Measurements from ENCODE around the gene FBN3. TPM values are rescaled to one million over a fixed set of nuclear protein-coding genes. Genes with fewer than 3 reads are reported as not detected.

FBN3 gene
- total RNA-seq, 4 donors from 2014 or later = 0.13 to 8.7 (median 2.5) TPM

DNA sequence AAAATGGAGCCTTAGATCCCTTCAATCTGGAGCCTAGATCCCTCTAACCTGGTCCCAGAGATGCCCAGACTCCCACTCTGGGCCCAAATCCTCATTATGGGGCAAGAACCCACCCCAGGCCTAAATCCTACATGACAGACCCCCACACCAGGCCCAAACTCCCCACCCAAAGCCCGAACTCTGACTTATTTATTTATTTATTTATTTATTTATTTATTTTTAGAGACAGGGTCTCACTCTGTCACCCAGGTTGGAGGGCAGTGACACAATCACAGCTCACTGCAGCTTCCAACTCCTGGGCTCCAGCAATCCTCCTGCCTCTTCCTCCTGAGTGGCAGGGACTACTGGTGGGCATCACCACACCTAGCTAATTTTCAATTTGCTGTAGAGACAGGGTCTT, 12.0 kb downstream of the FBN3 start:
- DNase-seq = no peak
- no peak overlapping the region for H3K4me3 ChIP-seq (replicated peaks in 1 of 3)
- intact Hi-C loops (cut with DNase I) = no loop called here
- H3K27me3 ChIP-seq = no peaks in the 10 kb centered on the region
- no peak for TF ChIP-seq POLR2A (IDR thresholded peaks at IDR 0.05)
- TF ChIP-seq, protein P1, sequence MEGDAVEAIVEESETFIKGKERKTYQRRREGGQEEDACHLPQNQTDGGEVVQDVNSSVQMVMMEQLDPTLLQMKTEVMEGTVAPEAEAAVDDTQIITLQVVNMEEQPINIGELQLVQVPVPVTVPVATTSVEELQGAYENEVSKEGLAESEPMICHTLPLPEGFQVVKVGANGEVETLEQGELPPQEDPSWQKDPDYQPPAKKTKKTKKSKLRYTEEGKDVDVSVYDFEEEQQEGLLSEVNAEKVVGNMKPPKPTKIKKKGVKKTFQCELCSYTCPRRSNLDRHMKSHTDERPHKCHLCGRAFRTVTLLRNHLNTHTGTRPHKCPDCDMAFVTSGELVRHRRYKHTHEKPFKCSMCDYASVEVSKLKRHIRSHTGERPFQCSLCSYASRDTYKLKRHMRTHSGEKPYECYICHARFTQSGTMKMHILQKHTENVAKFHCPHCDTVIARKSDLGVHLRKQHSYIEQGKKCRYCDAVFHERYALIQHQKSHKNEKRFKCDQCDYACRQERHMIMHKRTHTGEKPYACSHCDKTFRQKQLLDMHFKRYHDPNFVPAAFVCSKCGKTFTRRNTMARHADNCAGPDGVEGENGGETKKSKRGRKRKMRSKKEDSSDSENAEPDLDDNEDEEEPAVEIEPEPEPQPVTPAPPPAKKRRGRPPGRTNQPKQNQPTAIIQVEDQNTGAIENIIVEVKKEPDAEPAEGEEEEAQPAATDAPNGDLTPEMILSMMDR (IDR thresholded peaks at IDR 0.05) = no peak
- H3K36me3 ChIP-seq = no peaks in the 10 kb centered on the region
- no peaks in the 10 kb centered on the region for H3K9me3 ChIP-seq
- 100% methylated on average over 1 of the region's 1 CpG for WGBS, 2 donors
- no peak overlapping the region for H3K27ac ChIP-seq
- H3K4me1 ChIP-seq = no peaks in the 10 kb centered on the region

DNA sequence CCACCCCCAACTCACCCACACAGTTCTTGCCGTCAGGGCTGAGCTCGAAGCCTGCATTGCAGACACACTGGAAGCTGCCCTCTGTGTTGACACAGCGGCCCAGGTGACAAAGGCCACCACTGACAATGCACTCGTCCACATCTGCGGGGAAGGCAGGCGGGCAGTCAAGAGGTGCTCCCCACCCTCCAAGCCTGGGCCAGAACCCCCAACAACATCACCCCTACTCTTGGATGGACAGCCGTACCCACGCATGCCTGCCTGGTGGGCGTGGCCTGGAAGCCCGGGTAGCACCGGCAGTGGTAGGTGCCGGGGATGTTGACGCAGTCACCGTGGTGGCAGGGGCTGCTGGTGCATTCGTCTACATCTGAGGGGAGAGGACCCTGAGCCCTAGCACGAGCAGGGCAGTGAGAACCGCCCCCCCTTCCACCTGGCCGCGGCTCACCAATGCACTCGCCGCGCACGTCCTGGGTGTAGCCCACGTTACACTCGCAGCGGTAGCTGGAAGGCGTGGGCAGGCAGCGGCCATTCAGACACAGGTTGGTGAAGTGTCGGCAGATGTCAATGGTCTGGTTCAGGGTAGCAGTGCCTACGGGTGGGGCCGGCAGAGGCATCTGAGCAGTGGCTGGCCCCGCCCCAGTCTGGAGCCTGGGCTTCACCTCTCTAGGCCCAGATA, 13.3 kb downstream of the FBN3 start:
- Histone ChIP-seq H3K4me3 (replicated peaks in 1 of 3) (no peak overlapping the region), H3K9me3 (no peaks in the 10 kb centered on the region), H3K36me3 (no peaks in the 10 kb centered on the region), H3K27me3 (no peaks in the 10 kb centered on the region), H3K4me1 (no peaks in the 10 kb centered on the region), H3K27ac (no peak overlapping the region)
- intact Hi-C loops (cut with DNase I) = no loop called here
- TF ChIP-seq, protein P1 (IDR thresholded peaks at IDR 0.05) = no peak
- no peak for TF ChIP-seq POLR2A (IDR thresholded peaks at IDR 0.05)
- 95% methylated on average over 20 to 29 of the region's 32 CpGs for WGBS, 2 donors
- no peak for DNase-seq

DNA sequence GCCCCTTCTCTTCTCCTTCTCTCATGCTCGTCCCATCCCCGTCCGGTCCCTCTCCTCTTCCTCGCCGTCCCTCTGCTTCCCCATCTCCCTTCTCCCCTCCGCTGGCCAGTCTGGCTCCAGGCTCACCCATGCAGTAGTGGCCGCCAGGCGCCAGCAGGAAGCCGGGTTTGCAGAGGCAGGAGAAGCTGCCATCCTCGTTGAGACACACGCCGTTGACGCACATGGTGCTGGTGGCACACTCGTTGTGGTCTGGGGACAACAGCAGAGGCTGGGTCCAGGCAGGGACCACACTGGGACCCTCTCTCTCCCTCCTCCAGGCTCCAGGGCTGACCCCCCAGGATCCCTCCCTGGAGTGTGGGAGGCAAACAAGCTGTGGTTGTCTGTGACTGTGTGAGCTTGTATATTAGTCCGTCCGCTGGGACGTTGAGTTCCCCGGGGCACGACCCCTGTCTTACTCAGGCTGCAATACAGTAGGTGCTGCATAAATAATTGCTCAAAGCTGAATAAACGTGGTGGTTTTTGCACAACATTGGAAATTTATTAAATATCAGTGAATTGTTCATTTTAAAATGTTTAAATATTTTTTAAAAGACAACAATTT, 16.4 kb downstream of the FBN3 start:
- intact Hi-C loops (cut with DNase I) = no loop called here
- TF ChIP-seq, protein P1 (IDR thresholded peaks at IDR 0.05) = no peak
- TF ChIP-seq POLR2A (IDR thresholded peaks at IDR 0.05) = no peak
- H3K4me3 ChIP-seq (replicated peaks in 1 of 3) = no peak overlapping the region
- 82% methylated on average over 20 of the region's 20 CpGs for WGBS, 2 donors
- H3K4me1 ChIP-seq = no peaks in the 10 kb centered on the region
- no peaks in the 10 kb centered on the region for H3K36me3 ChIP-seq
- H3K27ac ChIP-seq = no peak overlapping the region
- H3K27me3 ChIP-seq = no peaks in the 10 kb centered on the region
- no peaks in the 10 kb centered on the region for H3K9me3 ChIP-seq
- no peak for DNase-seq

DNA sequence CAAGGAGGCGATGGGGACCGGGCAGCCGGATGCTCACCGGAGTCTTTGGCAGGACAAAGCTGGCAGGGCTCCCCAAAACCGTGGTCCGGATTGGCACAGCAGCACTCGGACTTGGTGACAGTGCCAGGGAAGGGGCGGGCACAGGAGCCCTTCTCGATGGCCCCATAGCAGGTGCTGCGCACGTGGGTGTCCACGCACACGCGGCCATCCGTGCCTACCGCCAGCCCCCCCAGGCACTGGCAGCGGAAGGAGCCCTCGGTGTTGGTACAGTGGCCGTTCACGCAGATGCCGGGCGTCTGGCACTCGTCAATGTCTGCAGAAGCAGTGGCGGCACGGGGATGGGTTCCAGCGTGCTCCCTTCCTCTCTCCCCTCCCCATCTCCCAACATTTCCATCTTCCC, 17.9 kb downstream of the FBN3 start:
- no peaks in the 10 kb centered on the region for H3K9me3 ChIP-seq
- no peaks in the 10 kb centered on the region for H3K36me3 ChIP-seq
- H3K27me3 ChIP-seq = no peaks in the 10 kb centered on the region
- intact Hi-C loops (cut with DNase I) = no loop called here
- no peak for TF ChIP-seq POLR2A (IDR thresholded peaks at IDR 0.05)
- TF ChIP-seq, protein P1 (IDR thresholded peaks at IDR 0.05) = no peak
- no peak overlapping the region for H3K27ac ChIP-seq
- no peak overlapping the region for H3K4me3 ChIP-seq (replicated peaks in 1 of 3)
- no peaks in the 10 kb centered on the region for H3K4me1 ChIP-seq
- no peak for DNase-seq
- 90 to 92% methylated on average over 24 of the region's 26 CpGs for WGBS, 2 donors

DNA sequence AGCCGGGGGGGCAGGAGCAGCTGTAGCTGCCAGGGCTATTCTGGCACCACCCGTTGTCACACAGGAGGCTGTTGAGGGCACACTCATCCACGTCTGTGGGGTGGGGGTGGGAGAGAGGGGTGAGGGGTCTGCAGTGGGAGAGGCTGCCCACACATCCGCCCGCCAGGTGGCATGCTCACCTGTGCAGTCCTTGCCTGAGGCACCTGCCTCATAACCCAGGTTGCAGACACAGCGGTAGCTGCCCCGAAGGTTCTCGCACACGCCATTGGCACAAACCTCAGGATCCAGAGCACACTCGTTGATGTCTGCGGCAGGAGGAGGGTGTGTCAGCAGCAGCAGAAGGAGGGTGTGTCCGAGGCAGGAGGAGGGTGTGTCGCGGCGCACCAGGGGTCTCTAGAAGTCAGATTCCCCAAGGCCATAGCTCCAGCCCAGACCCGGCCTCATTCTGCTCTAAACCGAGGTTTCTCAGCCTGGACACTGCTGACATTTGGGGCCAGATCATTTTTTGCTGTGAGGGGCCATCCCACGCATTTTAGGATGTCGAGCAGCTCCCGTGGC, 20.3 kb downstream of the FBN3 start:
- no peak overlapping the region for H3K4me3 ChIP-seq (replicated peaks in 1 of 3)
- no peak overlapping the region for H3K27ac ChIP-seq
- intact Hi-C loops (cut with DNase I) = no loop called here
- 87 to 89% methylated on average over 15 to 16 of the region's 20 CpGs for WGBS, 2 donors
- no peaks in the 10 kb centered on the region for H3K4me1 ChIP-seq
- H3K36me3 ChIP-seq = no peaks in the 10 kb centered on the region
- TF ChIP-seq, protein P1 (IDR thresholded peaks at IDR 0.05) = no peak
- no peak for TF ChIP-seq POLR2A (IDR thresholded peaks at IDR 0.05)
- no peaks in the 10 kb centered on the region for H3K27me3 ChIP-seq
- DNase-seq = no peak
- no peaks in the 10 kb centered on the region for H3K9me3 ChIP-seq
